Osteoblast (primary cell): ENCODE results near the gene BAZ2B. TPM values are rescaled to one million over a fixed set of nuclear protein-coding genes. Genes with fewer than 3 reads are reported as not detected.

ENCODE experiments used
- DNase-seq: peaks from one replicate; pipeline ENCODE4 v3.0.0; 2011; ENCODE audit warnings: low spot score, mixed read lengths; ENCODE audit not compliant: insufficient read length; ENCODE audit errors: missing footprints
- H2AFZ ChIP-seq: 2 replicates; pipeline ENCODE4 v1.6.0; 2011; ENCODE audit warnings: mild to moderate bottlenecking, low read length
- H3K27ac ChIP-seq: 2 replicates; pipeline ENCODE4 v1.5.1; 2011; ENCODE audit warnings: mild to moderate bottlenecking, low read depth, low read length, moderate library complexity
- H3K27me3 ChIP-seq: 2 replicates; pipeline ENCODE4 v1.6.0; 2012; ENCODE audit warnings: mild to moderate bottlenecking, control low read depth, inconsistent platforms, low read length, moderate library complexity; ENCODE audit not compliant: insufficient read depth
- H3K36me3 ChIP-seq: 2 replicates; pipeline ENCODE4 v1.5.1; 2011; ENCODE audit warnings: mild to moderate bottlenecking, low read length, control low read depth, moderate library complexity; ENCODE audit not compliant: insufficient read depth
- H3K4me1 ChIP-seq: 2 replicates; pipeline ENCODE4 v1.5.1; 2011; ENCODE audit warnings: mild to moderate bottlenecking, low read length, control low read depth, moderate library complexity; ENCODE audit not compliant: insufficient read depth
- H3K4me2 ChIP-seq: 2 replicates; pipeline ENCODE4 v1.6.0; 2011; ENCODE audit warnings: mild to moderate bottlenecking, low read length; ENCODE audit not compliant: insufficient read depth
- H3K4me3 ChIP-seq: fragments of 200-600 bp; sonication (generic); 3 replicates; pipeline ENCODE4 v1.5.1; 2012; ENCODE audit warnings: mild to moderate bottlenecking, low read length, inconsistent platforms; ENCODE audit not compliant: insufficient read depth
- H3K79me2 ChIP-seq: 2 replicates; pipeline ENCODE4 v1.6.0; 2012; ENCODE audit warnings: mild to moderate bottlenecking, low read length, control low read depth, inconsistent platforms; ENCODE audit not compliant: insufficient read depth
- H3K9me3 ChIP-seq: 2 replicates; pipeline ENCODE4 v1.5.1; 2011; ENCODE audit warnings: low read depth, low read length, control low read depth
- H4K20me1 ChIP-seq: 2 replicates; pipeline ENCODE4 v1.6.0; 2012; ENCODE audit warnings: mild to moderate bottlenecking, low read length, control low read depth; ENCODE audit not compliant: insufficient read depth
- CTCF ChIP-seq: IDR thresholded peaks from 2 replicates; pipeline ENCODE4 v1.5.1; 2011; ENCODE audit warnings: mild to moderate bottlenecking, low read depth, low read length, moderate library complexity; ENCODE audit errors: extremely low read depth
- total RNA-seq: library from RNA; depleted of rRNA; stranded (reverse); fragments of >200 nt; gene quantifications from 2 replicates; pipeline ENCODE4 v1.2.3, GENCODE V29; 2012

BAZ2B gene
- total RNA-seq, 1 donor: 59.4 TPM

- H3K4me3 ChIP-seq: peak overlapping the region; percentile 80
- H3K79me2 ChIP-seq: peaks cover 9% of the 10 kb centered on the region
- DNase-seq: peak; percentile 29
- no peaks in the 10 kb centered on the region for H3K9me3 ChIP-seq
- H3K27ac ChIP-seq: peak overlapping the region; percentile 74
- no peaks in the 10 kb centered on the region for H3K36me3 ChIP-seq
- H3K4me1 ChIP-seq: peaks cover 16% of the 10 kb centered on the region
- peak overlapping the region; percentile 95 for H2AFZ ChIP-seq
- TF ChIP-seq CTCF: no peak
- H3K27me3 ChIP-seq: no peaks in the 10 kb centered on the region
- H3K4me2 ChIP-seq: peak overlapping the region; percentile 96
- H4K20me1 ChIP-seq: no peaks in the 10 kb centered on the region
Measured at GRCh38 chr2:159516241-159516758, 100.0 kb downstream of the BAZ2B start.

GRCh38 chr2:159515441-159515840 is 100.9 kb downstream of the BAZ2B start:
- Histone ChIP-seq H3K4me2 (peak overlapping the region; percentile 96), H3K4me3 (no peak overlapping the region), H2AFZ (no peak overlapping the region), H3K79me2 (peaks cover 9% of the 10 kb centered on the region), H3K36me3 (no peaks in the 10 kb centered on the region), H3K27me3 (no peaks in the 10 kb centered on the region), H4K20me1 (no peaks in the 10 kb centered on the region), H3K27ac (no peak overlapping the region), H3K9me3 (no peaks in the 10 kb centered on the region), H3K4me1 (peaks cover 16% of the 10 kb centered on the region)
- DNase-seq: no peak
- TF ChIP-seq CTCF: no peak

- H3K27me3 ChIP-seq: no peaks in the 10 kb centered on the region
- peaks cover 9% of the 10 kb centered on the region for H3K79me2 ChIP-seq
- DNase-seq: no peak
- TF ChIP-seq CTCF: no peak
- H3K4me2 ChIP-seq: no peak overlapping the region
- H2AFZ ChIP-seq: no peak overlapping the region
- H3K4me3 ChIP-seq: no peak overlapping the region
- no peaks in the 10 kb centered on the region for H3K9me3 ChIP-seq
- no peaks in the 10 kb centered on the region for H4K20me1 ChIP-seq
- H3K4me1 ChIP-seq: peaks cover 16% of the 10 kb centered on the region
- no peak overlapping the region for H3K27ac ChIP-seq
- no peaks in the 10 kb centered on the region for H3K36me3 ChIP-seq
Measured at GRCh38 chr2:159513745-159514144, 102.6 kb downstream of the BAZ2B start.

- no peak for TF ChIP-seq CTCF
- H3K36me3 ChIP-seq: no peaks in the 10 kb centered on the region
- peaks cover 12% of the 10 kb centered on the region for H4K20me1 ChIP-seq
- no peak overlapping the region for H3K4me3 ChIP-seq
- H3K79me2 ChIP-seq: no peaks in the 10 kb centered on the region
- no peaks in the 10 kb centered on the region for H3K9me3 ChIP-seq
- H3K27ac ChIP-seq: no peak overlapping the region
- H3K4me2 ChIP-seq: no peak overlapping the region
- no peaks in the 10 kb centered on the region for H3K27me3 ChIP-seq
- no peaks in the 10 kb centered on the region for H3K4me1 ChIP-seq
- no peak overlapping the region for H2AFZ ChIP-seq
- DNase-seq: no peak
Measured at GRCh38 chr2:159508140-159508539, 108.2 kb downstream of the BAZ2B start.
